Activated naive CD8-positive, alpha-beta T cell (primary cell): ENCODE data around the gene SERPINI2.

Source experiments
- H3K27ac Mint-ChIP-seq: one replicate; pipeline ENCODE4 v1.8.0; 2021; ENCODE audit warnings: mixed read lengths
- H3K27me3 Mint-ChIP-seq: one replicate; pipeline ENCODE4 v1.8.0; 2021; ENCODE audit warnings: mixed read lengths
- H3K36me3 Mint-ChIP-seq: one replicate; pipeline ENCODE4 v1.8.0; 2021; ENCODE audit warnings: mixed read lengths
- H3K4me1 Mint-ChIP-seq: one replicate; pipeline ENCODE4 v1.8.0; 2021; ENCODE audit warnings: low read depth, mixed read lengths
- H3K4me3 Mint-ChIP-seq: one replicate; pipeline ENCODE4 v1.8.0; 2021; ENCODE audit warnings: mild to moderate bottlenecking, mixed read lengths
- H3K9me3 Mint-ChIP-seq: one replicate; pipeline ENCODE4 v1.8.0; 2021; ENCODE audit warnings: low read depth, mixed read lengths

SERPINI2 gene

DNA sequence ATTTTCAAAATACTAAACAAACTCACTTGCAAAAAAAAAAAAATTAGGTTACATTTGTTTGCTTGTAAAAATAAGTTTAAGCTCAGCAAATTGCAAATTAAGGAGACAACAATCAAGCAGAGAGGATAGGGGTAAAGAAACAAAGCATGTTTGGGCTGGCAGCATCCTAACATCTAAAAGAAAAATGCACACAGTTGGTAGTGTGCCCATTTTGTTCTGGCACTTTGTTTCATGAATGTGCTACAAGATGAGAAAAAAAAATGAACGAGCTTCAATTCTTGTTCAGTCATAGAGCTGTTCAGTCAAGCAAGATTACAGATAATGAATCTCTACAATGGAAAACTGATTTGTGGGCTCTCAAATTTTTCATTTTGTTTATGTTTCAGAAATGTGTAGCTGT is 76.0 kb downstream of the SERPINI2 start:
- Mint-ChIP-seq H3K27ac (no peak overlapping the region), H3K9me3 (no peaks in the 10 kb centered on the region), H3K4me3 (no peak overlapping the region), H3K4me1 (no peaks in the 10 kb centered on the region), H3K36me3 (no peaks in the 10 kb centered on the region), H3K27me3 (peaks cover 15% of the 10 kb centered on the region)

DNA sequence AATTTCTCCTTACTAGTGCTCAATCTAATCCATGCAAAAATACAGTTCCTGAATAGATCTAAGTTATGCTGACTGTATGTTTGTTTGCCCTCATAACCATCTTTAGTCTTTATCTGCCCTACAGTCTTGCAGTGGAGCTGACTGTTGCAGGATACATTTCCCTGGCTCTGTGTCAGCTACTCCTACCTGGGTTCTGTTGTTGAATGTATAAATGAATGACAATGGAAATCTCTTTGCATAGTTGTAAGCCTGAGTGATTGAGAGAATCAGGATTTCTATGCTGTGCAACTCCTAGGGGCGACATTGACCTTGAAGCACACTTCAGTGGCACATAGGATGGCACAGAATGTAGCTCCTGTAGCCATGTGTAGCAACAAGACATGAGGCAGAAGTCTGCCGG is 77.8 kb downstream of the SERPINI2 start:
- Mint-ChIP-seq H3K4me3 (no peak overlapping the region), H3K36me3 (no peaks in the 10 kb centered on the region), H3K4me1 (no peaks in the 10 kb centered on the region), H3K27me3 (peaks cover 15% of the 10 kb centered on the region), H3K9me3 (no peaks in the 10 kb centered on the region), H3K27ac (no peak overlapping the region)

GRCh38 chr3:167394003-167394402 is 79.8 kb downstream of the SERPINI2 start:
- Mint-ChIP-seq H3K9me3 (no peaks in the 10 kb centered on the region), H3K36me3 (no peaks in the 10 kb centered on the region), H3K27ac (no peak overlapping the region), H3K27me3 (peaks cover 11% of the 10 kb centered on the region), H3K4me3 (no peak overlapping the region), H3K4me1 (no peaks in the 10 kb centered on the region)
